ENCODE measurements around the gene AFF3. TPM values are rescaled to one million over a fixed set of nuclear protein-coding genes. Genes with fewer than 3 reads are reported as not detected.

AFF3 gene
- total and polyA plus RNA-seq, 2 of the 8 experiments (the other 6 are each of a cell fraction or from before 2014, with no cell fraction given) = 0.27 to 3.0 TPM

DNA sequence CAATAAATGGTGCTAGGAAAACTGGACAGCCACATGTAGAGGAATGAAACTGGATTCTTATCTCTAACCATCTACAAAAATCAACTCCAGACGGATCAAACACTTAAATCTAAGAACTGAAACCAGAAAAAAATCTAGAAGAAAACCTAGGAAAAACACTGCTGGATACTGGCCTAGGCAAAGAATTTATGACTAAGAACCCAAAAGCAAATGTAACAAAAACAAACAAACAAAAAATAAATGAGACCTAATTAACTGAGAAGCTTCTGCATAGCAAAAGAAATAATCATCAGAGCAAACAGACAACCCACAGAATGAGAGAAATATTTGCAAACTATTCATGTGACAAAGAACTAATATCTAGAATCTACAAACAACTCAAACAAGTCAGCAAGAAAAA, 338.5 kb downstream of the AFF3 start:
- WGBS, 2 experiments (ENCODE audit: extremely low coverage in 1 of 2, insufficient coverage in 1 of 2, insufficient read length in 1 of 2, insufficient replicate concordance in 2 of 2, low coverage in 1 of 2, low lambda C conversion rate in 2 of 2, missing lambda C conversion rate in 1 of 2) = 86% methylated on average over 1 of the region's 1 CpG; no CpG with 5 or more reads in 1 of the 2 experiments
- FAIRE-seq = no peak
- Histone ChIP-seq H4K91ac (replicated peaks; ENCODE audit: insufficient read length, low read length) (no peak overlapping the region), H3K56ac (replicated peaks; ENCODE audit: insufficient read length, low read depth, low read length) (no peak overlapping the region), H2BK12ac (ENCODE audit: low read depth, low read length) (no peak overlapping the region), H2AK5ac (ENCODE audit: low read depth, low read length) (no peak overlapping the region), H4K8ac (ENCODE audit: extremely low read depth, insufficient read depth, low read length) (no peak overlapping the region), H2AFZ (ENCODE audit: low read length) (no peak overlapping the region), H2BK20ac (ENCODE audit: low read length) (no peak overlapping the region), H4K20me1 (replicated peaks in 1 of 2; ENCODE audit: control insufficient read depth in 1 of 2, insufficient read depth in 2 of 2, low read length in 2 of 2) (no peaks in the 10 kb centered on the region), H3K36me3 (ENCODE audit: control insufficient read depth in 2 of 4, insufficient read depth in 4 of 4, low read length in 3 of 4) (no peaks in the 10 kb centered on the region), H3K4ac (replicated peaks; ENCODE audit: insufficient read length, low read depth, low read length) (no peak overlapping the region), H3K27me3 (replicated peaks in 1 of 4; ENCODE audit: control insufficient read depth in 3 of 4, extremely low read depth in 1 of 4, insufficient read depth in 3 of 4, low read length in 3 of 4) (no peaks in the 10 kb centered on the region), H3K23ac (ENCODE audit: insufficient read length) (no peak overlapping the region), H2BK120ac (replicated peaks; ENCODE audit: low read depth, low read length) (no peak overlapping the region), H3K27ac (ENCODE audit: low read depth, low read length) (no peak overlapping the region), H4K5ac (ENCODE audit: insufficient read length, low read depth, low read length) (no peak overlapping the region), H3K4me2 (ENCODE audit: insufficient read depth in 1 of 2, low read depth in 2 of 2, low read length in 2 of 2) (no peak overlapping the region), H3K4me1 (replicated peaks in 1 of 4; ENCODE audit: control insufficient read depth in 3 of 4, insufficient read depth in 4 of 4, low read length in 3 of 4) (no peaks in the 10 kb centered on the region; a peak in 1 of 7 replicates), H3K14ac (ENCODE audit: insufficient read length) (no peak overlapping the region), H2BK5ac (ENCODE audit: low read depth, low read length) (no peak overlapping the region), H3K79me1 (ENCODE audit: low read depth, low read length) (no peaks in the 10 kb centered on the region), H3K23me2 (ENCODE audit: low read depth, low read length) (no peaks in the 10 kb centered on the region; the same call in 1 of the 2 replicates), H3K9me3 (ENCODE audit: insufficient read depth in 2 of 2, low read depth in 1 of 2, low read length in 1 of 2) (no peaks in the 10 kb centered on the region), H3K9ac (replicated peaks in 1 of 4; ENCODE audit: extremely low read depth in 1 of 4, low read depth in 3 of 4, low read length in 3 of 4) (no peak overlapping the region), H3K18ac (ENCODE audit: extremely low read depth, low read length) (no peak overlapping the region), H2BK15ac (ENCODE audit: low read length) (no peak overlapping the region), H3K79me2 (ENCODE audit: control insufficient read depth in 1 of 2, insufficient read depth in 2 of 2, low read length in 2 of 2) (no peaks in the 10 kb centered on the region), H3K4me3 (ENCODE audit: extremely low read depth in 1 of 4, insufficient read depth in 2 of 4, low read depth in 3 of 4, low read length in 4 of 4) (no peak overlapping the region)
- DNase-seq (ENCODE audit: low read depth in 1 of 2, low spot score in 2 of 2) = no peak
- ChIA-PET CTCF (ENCODE audit: partially characterized antibody) (no interaction called here), POLR2A (ENCODE audit: partially characterized antibody) (no interaction called here)
- TF ChIP-seq HDAC2 (IDR thresholded peaks at IDR 0.05; ENCODE audit: borderline replicate concordance in 1 of 2, low read depth in 2 of 2, low read length in 2 of 2) (no peak), YY1 (IDR thresholded peaks at IDR 0.05; ENCODE audit: low read depth, low read length) (no peak), CHD2 (IDR thresholded peaks at IDR 0.05; ENCODE audit: low read length) (no peak), ZNF274 (IDR thresholded peaks at IDR 0.05; ENCODE audit: borderline replicate concordance, extremely low read depth, low read length) (no peak), EP300 (IDR thresholded peaks at IDR 0.05; ENCODE audit: borderline replicate concordance in 1 of 2, low read depth in 2 of 2, low read length in 2 of 2) (no peak), SP1 (IDR thresholded peaks at IDR 0.05; ENCODE audit: low read depth, low read length) (no peak), TBP (IDR thresholded peaks at IDR 0.05; ENCODE audit: low read depth, low read length) (no peak), TCF12 (IDR thresholded peaks at IDR 0.05; ENCODE audit: low read depth, low read length) (no peak), RXRA (IDR thresholded peaks at IDR 0.05; ENCODE audit: insufficient read depth, low read depth, low read length) (no peak), RAD21 (IDR thresholded peaks at IDR 0.05 in 1 of 2, conservative IDR thresholded peaks at IDR 0.05 in 1 of 2; ENCODE audit: low read depth in 2 of 2, low read length in 2 of 2) (no peak), RBBP5 (IDR thresholded peaks at IDR 0.05; ENCODE audit: borderline replicate concordance, low read depth, low read length) (no peak), GABPA (IDR thresholded peaks at IDR 0.05; ENCODE audit: borderline replicate concordance, insufficient read depth, low read length) (no peak), CREB1 (IDR thresholded peaks at IDR 0.05) (no peak), CTBP2 (IDR thresholded peaks at IDR 0.05; ENCODE audit: borderline replicate concordance, insufficient read depth, insufficient read length, low read length) (no peak), CHD1 (IDR thresholded peaks at IDR 0.05; ENCODE audit: low read depth, low read length) (no peak)
